K562 (cell line): ENCODE results near the gene TMEM100. TPM values are rescaled to one million over a fixed set of nuclear protein-coding genes. Genes with fewer than 3 reads are reported as not detected.

Experiments
- E2F8 ChIP-seq: fragments of 450-650 bp; IDR thresholded peaks from 2 replicates; pipeline ENCODE4 v1.7.1; 2018; ENCODE audit warnings: mild to moderate bottlenecking, low read depth; ENCODE audit not compliant: partially characterized antibody
- HOXB6 ChIP-seq: fragments of 250-450 bp; sonication (Bioruptor Pico); IDR thresholded peaks from 2 replicates; pipeline ENCODE4 v1.5.1; 2022; ENCODE audit warnings: mild to moderate bottlenecking, borderline replicate concordance
- KLF1 ChIP-seq: fragments of 450-650 bp; IDR thresholded peaks from 2 replicates; pipeline ENCODE4 v1.6.1; 2016; ENCODE audit warnings: missing genetic modification characterization, missing compliant biosample characterization
- MTA2 ChIP-seq: fragments of 450-650 bp; IDR thresholded peaks from 2 replicates; pipeline ENCODE4 v1.6.1; 2016; ENCODE audit warnings: low read depth
- NONO ChIP-seq, 2 experiments: fragments of 200-400 bp in 1 of 2; fragments of 450-650 bp in 1 of 2; formaldehyde crosslinking in 1 of 2; IDR thresholded peaks; 2 replicates each; pipeline ENCODE4 v1.6.1; 2017; ENCODE audit warnings: low read depth in 2 of 2, mild to moderate bottlenecking in 2 of 2, moderate library complexity in 2 of 2, low read length in 1 of 2
- NR2C1 ChIP-seq, 2 experiments: fragments of 450-650 bp; IDR thresholded peaks; 2 replicates each; pipeline ENCODE4 v1.6.1; 2017; ENCODE audit warnings: mild to moderate bottlenecking in 2 of 2, antibody characterized with exemption in 1 of 2, inconsistent platforms in 1 of 2, missing compliant biosample characterization in 1 of 2, missing genetic modification characterization in 1 of 2
- RB1 ChIP-seq: fragments of 450-650 bp; IDR thresholded peaks from 2 replicates; pipeline ENCODE4 v1.6.1; 2017; ENCODE audit warnings: low read depth, mild to moderate bottlenecking
- RBBP5 ChIP-seq: fragments of 200-600 bp; sonication (generic); IDR thresholded peaks from 2 replicates; pipeline ENCODE4 v1.6.1; 2012; ENCODE audit warnings: borderline replicate concordance, mild to moderate bottlenecking, low read length, control low read depth, inconsistent platforms; ENCODE audit not compliant: insufficient read depth, poor library complexity, severe bottlenecking
- THAP12 ChIP-seq: fragments of 250-450 bp; sonication (Bioruptor Pico); IDR thresholded peaks from 2 replicates; pipeline ENCODE4 v1.9.0; 2021; ENCODE audit warnings: mild to moderate bottlenecking, inconsistent platforms
- ZBTB7A ChIP-seq: IDR thresholded peaks from 2 replicates; pipeline ENCODE4 v1.6.1; 2011; ENCODE audit warnings: low read depth, mild to moderate bottlenecking, low read length, moderate library complexity, borderline replicate concordance; ENCODE audit not compliant: control insufficient read depth
- polyA plus RNA-seq, 8 experiments: library from polyadenylated mRNA; depleted of rRNA in 4 of 8; stranded (reverse) in 5 of 8; unstranded in 3 of 8; fragments of >200 nt; fragmentation: Nextera tagmentation in 2 of 8; fragmentation: Illumina TruSeq in 1 of 8; extraction: Ambion mirVana in 2 of 8; extraction: Trizol in 1 of 8; gene quantifications; 2 replicates each; pipeline versions ENCODE4 v1.2.1 to v1.2.3, GENCODE V29; 2011 to 2014; ENCODE audit warnings: inconsistent platforms in 1 of 8, missing spikeins in 1 of 8
- total RNA-seq, 7 experiments: library from RNA; depleted of rRNA in 6 of 7; stranded (reverse); fragments of >200 nt in 6 of 7; fragmentation: Illumina TruSeq in 2 of 7; extraction: Trizol in 2 of 7; gene quantifications; 2 replicates each; pipeline versions ENCODE4 v1.2.1 to v1.2.3, GENCODE V29; 2011 to 2021; ENCODE audit warnings: low replicate concordance in 1 of 7

The TMEM100 gene
- total and polyA plus RNA-seq, 9 of the 15 experiments (the other 6 are each of a cell fraction or from before 2014, with no cell fraction given): 0.12 to 0.50 (median 0.19) TPM

- TF ChIP-seq ZBTB7A (peak; percentile 53; the same call in 1 of the 2 replicates), HOXB6 (CRISPR knock-in tag) (no peak), KLF1 (tag) (peak; percentile 27; the same call in 1 of the 2 replicates), THAP12 (peak; percentile 73; the same call in 1 of the 2 replicates), RBBP5 (peak; percentile 85), NR2C1 (IDR thresholded peaks at IDR 0.05) (peak; percentile 77), NR2C1 (tag; IDR thresholded peaks at IDR 0.05) (peak; percentile 78), NONO (IDR thresholded peaks at IDR 0.05; ENCODE audit: low read depth in 2 of 2, low read length in 1 of 2) (peak; percentile 58 to 64; a peak in 2 of 4 replicates), E2F8 (peak; percentile 60), RB1 (peak; percentile 75), MTA2 (no peak)
These were observed 28.3 kb upstream of the TMEM100 start, which contains the start of gene PCTP (continued) for GRCh38 chr17:55750750-55751657.
